HG03558 (cell line): ENCODE results near the gene GSTA2.
A peak's percentile ranks its signal among the peaks of the same experiment; 100 is the strongest.
"Not testable (repeated sequence)": the region's sequence is repeated elsewhere in the genome, so short reads cannot be mapped to it uniquely, and the experiment has no call there.

Experiments used
- ATAC-seq: cut with Tn5 transposase; IDR thresholded peaks from one replicate; pipeline ENCODE4 v1.9.1; 2021; ENCODE audit warnings: moderate number of reproducible peaks; ENCODE audit not compliant: unreplicated experiment; ENCODE audit errors: extremely low read depth

GSTA2 gene

GRCh38 chr6:52727908-52728307 lies 35.4 kb downstream of the GSTA2 start:
- ATAC-seq, result no peak

GRCh38 chr6:52726741-52727535 lies 36.3 kb downstream of the GSTA2 start:
- ATAC-seq, result no peak

GRCh38 chr6:52726193-52726542 lies 37.1 kb downstream of the GSTA2 start:
- no peak for ATAC-seq

- no peak for ATAC-seq
Observed at GRCh38 chr6:52725535-52726192, 37.6 kb downstream of the GSTA2 start.

GRCh38 chr6:52725143-52725534 lies 38.1 kb downstream of the GSTA2 start:
- ATAC-seq, result no peak

- ATAC-seq, result peak; percentile 94
Observed at GRCh38 chr6:52724406-52725121, 38.7 kb downstream of the GSTA2 start.

- no peak for ATAC-seq
Observed at GRCh38 chr6:52724042-52724405, 39.3 kb downstream of the GSTA2 start.

- no peak for ATAC-seq
Observed at GRCh38 chr6:52720321-52720720, 43.0 kb downstream of the GSTA2 start.

GRCh38 chr6:52718550-52718949 lies 44.7 kb downstream of the GSTA2 start:
- no peak for ATAC-seq

GRCh38 chr6:52714761-52715160 lies 48.5 kb downstream of the GSTA2 start:
- not testable (repeated sequence) for ATAC-seq

- ATAC-seq, result no peak
Observed at GRCh38 chr6:52712136-52712535, 51.1 kb downstream of the GSTA2 start.

- no peak for ATAC-seq
Observed at GRCh38 chr6:52707963-52708680, 55.2 kb downstream of the GSTA2 start.

GRCh38 chr6:52706001-52706400 lies 57.3 kb downstream of the GSTA2 start:
- ATAC-seq, result no peak

- ATAC-seq, result not testable (repeated sequence)
Observed at GRCh38 chr6:52704781-52705502, 58.3 kb downstream of the GSTA2 start.

GRCh38 chr6:52704060-52704459 lies 59.2 kb downstream of the GSTA2 start:
- no peak for ATAC-seq
